HEK293 (cell line): ENCODE measurements around the gene CASKIN2.
A peak's percentile ranks its signal among the peaks of the same experiment; 100 is the strongest.

Source experiments
- FEZF1 ChIP-seq: fragments of 450-650 bp; formaldehyde crosslinking; IDR thresholded peaks from 2 replicates; pipeline ENCODE4 v1.5.1; 2016; ENCODE audit warnings: missing biosample characterization, missing genetic modification characterization
- HOXD13 ChIP-seq: sonication (generic); formaldehyde crosslinking; IDR thresholded peaks from 2 replicates; pipeline ENCODE4 v1.8.0; 2022; ENCODE audit warnings: missing genetic modification reagents, borderline replicate concordance
- KLF7 ChIP-seq: fragments of 450-650 bp; formaldehyde crosslinking; IDR thresholded peaks from 2 replicates; pipeline ENCODE4 v1.5.1; 2016; ENCODE audit warnings: missing biosample characterization, missing genetic modification characterization, borderline replicate concordance
- SCRT2 ChIP-seq: fragments of 450-650 bp; formaldehyde crosslinking; IDR thresholded peaks from 2 replicates; pipeline ENCODE4 v1.5.1; 2016; ENCODE audit warnings: missing biosample characterization, missing genetic modification characterization
- SETDB1 ChIP-seq: IDR thresholded peaks from one replicate; pipeline ENCODE4 v1.6.1; 2017; ENCODE audit warnings: mild to moderate bottlenecking, low read length, moderate library complexity, mixed read lengths; ENCODE audit not compliant: insufficient read length
- SP2 ChIP-seq: fragments of 450-650 bp; formaldehyde crosslinking; IDR thresholded peaks from 2 replicates; pipeline ENCODE4 v1.5.1; 2016; ENCODE audit warnings: missing biosample characterization, missing genetic modification characterization
- ZEB2 ChIP-seq: fragments of 450-650 bp; formaldehyde crosslinking; IDR thresholded peaks from 2 replicates; pipeline ENCODE4 v1.5.1; 2016; ENCODE audit warnings: missing biosample characterization, missing genetic modification characterization
- ZFP3 ChIP-seq: fragments of 450-650 bp; formaldehyde crosslinking; IDR thresholded peaks from 2 replicates; pipeline ENCODE4 v1.5.1; 2016; ENCODE audit warnings: low read depth, missing biosample characterization, missing genetic modification characterization
- ZFP37 ChIP-seq: fragments of 450-650 bp; formaldehyde crosslinking; IDR thresholded peaks from 2 replicates; pipeline ENCODE4 v1.5.1; 2016; ENCODE audit warnings: missing biosample characterization, missing genetic modification characterization
- ZFP69B ChIP-seq: fragments of 450-650 bp; formaldehyde crosslinking; IDR thresholded peaks from 2 replicates; pipeline ENCODE4 v1.5.1; 2016; ENCODE audit warnings: missing biosample characterization, missing genetic modification characterization
- ZNF140 ChIP-seq: fragments of 450-650 bp; formaldehyde crosslinking; IDR thresholded peaks from 2 replicates; pipeline ENCODE4 v1.5.1; 2016; ENCODE audit warnings: missing biosample characterization, missing genetic modification characterization
- ZNF16 ChIP-seq: fragments of 450-650 bp; formaldehyde crosslinking; IDR thresholded peaks from 2 replicates; pipeline ENCODE4 v1.5.1; 2016; ENCODE audit warnings: low read depth, missing biosample characterization, missing genetic modification characterization
- ZNF175 ChIP-seq: fragments of 450-650 bp; formaldehyde crosslinking; IDR thresholded peaks from 2 replicates; pipeline ENCODE4 v1.5.1; 2016; ENCODE audit warnings: missing biosample characterization, missing genetic modification characterization
- ZNF19 ChIP-seq: fragments of 450-650 bp; formaldehyde crosslinking; IDR thresholded peaks from 2 replicates; pipeline ENCODE4; 2016; ENCODE audit warnings: missing biosample characterization, missing genetic modification characterization, low read depth
- ZNF214 ChIP-seq: fragments of 450-650 bp; formaldehyde crosslinking; IDR thresholded peaks from 2 replicates; pipeline ENCODE4 v1.5.1; 2017; ENCODE audit warnings: missing biosample characterization, mild to moderate bottlenecking, missing genetic modification characterization, borderline replicate concordance
- ZNF23 ChIP-seq: fragments of 450-650 bp; formaldehyde crosslinking; IDR thresholded peaks from 2 replicates; pipeline ENCODE4 v1.5.1; 2016; ENCODE audit warnings: missing biosample characterization, missing genetic modification characterization, borderline replicate concordance
- ZNF311 ChIP-seq: fragments of 450-650 bp; formaldehyde crosslinking; IDR thresholded peaks from 2 replicates; pipeline ENCODE4 v1.5.1; 2017; ENCODE audit warnings: missing biosample characterization, missing genetic modification characterization, borderline replicate concordance
- ZNF48 ChIP-seq: fragments of 450-650 bp; formaldehyde crosslinking; IDR thresholded peaks from 2 replicates; pipeline ENCODE4 v1.5.1; 2016; ENCODE audit warnings: missing biosample characterization, missing genetic modification characterization
- ZNF529 ChIP-seq: fragments of 450-650 bp; formaldehyde crosslinking; IDR thresholded peaks from 2 replicates; pipeline ENCODE4 v1.5.1; 2017; ENCODE audit warnings: missing genetic modification characterization, missing biosample characterization; ENCODE audit not compliant: insufficient replicate concordance
- ZNF530 ChIP-seq: fragments of 450-650 bp; formaldehyde crosslinking; IDR thresholded peaks from 2 replicates; pipeline ENCODE4 v1.5.1; 2016; ENCODE audit warnings: low read depth, missing biosample characterization, missing genetic modification characterization
- ZNF585B ChIP-seq: fragments of 450-650 bp; formaldehyde crosslinking; IDR thresholded peaks from 2 replicates; pipeline ENCODE4 v1.5.1; 2016; ENCODE audit warnings: missing biosample characterization, missing genetic modification characterization
- ZNF600 ChIP-seq: fragments of 450-650 bp; formaldehyde crosslinking; IDR thresholded peaks from 2 replicates; pipeline ENCODE4 v1.5.1; 2016; ENCODE audit warnings: missing biosample characterization, missing genetic modification characterization
- ZNF610 ChIP-seq: fragments of 450-650 bp; formaldehyde crosslinking; IDR thresholded peaks from 2 replicates; pipeline ENCODE4 v1.5.1; 2016; ENCODE audit warnings: missing biosample characterization, missing genetic modification characterization, borderline replicate concordance
- ZNF658 ChIP-seq: fragments of 450-650 bp; formaldehyde crosslinking; IDR thresholded peaks from 2 replicates; pipeline ENCODE4; 2016; ENCODE audit warnings: missing biosample characterization, missing genetic modification characterization
- ZNF664 ChIP-seq: fragments of 450-650 bp; formaldehyde crosslinking; IDR thresholded peaks from 2 replicates; pipeline ENCODE4 v1.5.1; 2016; ENCODE audit warnings: missing biosample characterization, missing genetic modification characterization
- ZNF670 ChIP-seq: fragments of 450-650 bp; formaldehyde crosslinking; IDR thresholded peaks from 2 replicates; pipeline ENCODE4 v1.5.1; 2016; ENCODE audit warnings: missing biosample characterization, missing genetic modification characterization, low read depth
- ZNF843 ChIP-seq: fragments of 450-650 bp; formaldehyde crosslinking; IDR thresholded peaks from 2 replicates; pipeline ENCODE4 v1.5.1; 2016; ENCODE audit warnings: missing biosample characterization, missing genetic modification characterization
- TF ChIP-seq, protein P1 (sequence below): fragments of 450-650 bp; formaldehyde crosslinking; IDR thresholded peaks from 2 replicates; pipeline ENCODE4; 2016; ENCODE audit warnings: missing biosample characterization, missing genetic modification characterization
- TF ChIP-seq, protein P2 (sequence below): fragments of 450-650 bp; formaldehyde crosslinking; IDR thresholded peaks from 2 replicates; pipeline ENCODE4 v1.5.1; 2016; ENCODE audit warnings: missing biosample characterization, missing genetic modification characterization
- TF ChIP-seq, protein P3 (sequence below): fragments of 450-650 bp; formaldehyde crosslinking; IDR thresholded peaks from 2 replicates; pipeline ENCODE4 v1.5.0; 2017; ENCODE audit warnings: missing biosample characterization, missing genetic modification characterization, borderline replicate concordance
- TF ChIP-seq, protein P4 (sequence below): fragments of 450-650 bp; formaldehyde crosslinking; IDR thresholded peaks from 2 replicates; pipeline ENCODE4 v1.5.1; 2016; ENCODE audit warnings: missing biosample characterization, missing genetic modification characterization

Gene CASKIN2

DNA sequence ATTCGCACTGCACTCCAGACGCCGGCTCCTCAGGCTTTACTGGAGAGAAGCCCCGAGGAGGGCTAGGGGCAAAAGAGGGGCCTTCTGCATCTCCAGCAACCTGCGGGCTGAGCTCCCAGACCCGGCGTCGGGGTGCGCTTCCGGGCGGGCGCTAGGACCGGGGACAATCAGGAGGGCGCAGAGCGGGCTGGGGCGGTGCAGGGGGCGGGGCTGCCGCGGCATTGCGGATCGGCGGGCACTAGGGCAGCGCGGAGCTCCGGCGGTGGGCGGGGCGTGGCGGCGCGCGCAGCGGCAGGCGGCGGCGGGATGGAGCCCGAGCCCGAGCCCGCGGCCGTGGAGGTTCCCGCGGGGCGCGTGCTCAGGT is 900 bp upstream of the CASKIN2 start, which contains the start of gene TSEN54 (continued):
- TF ChIP-seq FEZF1 (tag by site-specific recombination) (no peak), ZNF214 (no peak), ZEB2 (tag by site-specific recombination) (peak; percentile 12), ZNF529 (tag by site-specific recombination) (no peak), ZNF610 (tag by site-specific recombination) (no peak), ZFP3 (no peak), ZNF530 (tag by site-specific recombination) (no peak), HOXD13 (no peak), ZNF311 (tag by site-specific recombination) (no peak), ZNF658 (tag by site-specific recombination) (no peak), SETDB1 (no peak), SCRT2 (tag by site-specific recombination) (no peak), ZFP37 (tag by site-specific recombination) (no peak), ZNF585B (tag by site-specific recombination) (0 out of 2 replicates have a peak, but pooled peaks have one; percentile 3), ZNF23 (tag by site-specific recombination) (no peak), KLF7 (tag by site-specific recombination) (no peak), ZNF16 (no peak), ZNF48 (tag by site-specific recombination) (no peak), SP2 (peak; percentile 74), ZNF19 (tag by site-specific recombination) (no peak), ZNF175 (tag by site-specific recombination) (no peak), ZNF600 (tag by site-specific recombination) (no peak), ZNF664 (tag by site-specific recombination) (no peak), ZNF140 (tag by site-specific recombination) (no peak), ZNF670 (tag by site-specific recombination) (no peak), ZFP69B (no peak), ZNF843 (tag by site-specific recombination) (no peak)
- TF ChIP-seq, protein P1, sequence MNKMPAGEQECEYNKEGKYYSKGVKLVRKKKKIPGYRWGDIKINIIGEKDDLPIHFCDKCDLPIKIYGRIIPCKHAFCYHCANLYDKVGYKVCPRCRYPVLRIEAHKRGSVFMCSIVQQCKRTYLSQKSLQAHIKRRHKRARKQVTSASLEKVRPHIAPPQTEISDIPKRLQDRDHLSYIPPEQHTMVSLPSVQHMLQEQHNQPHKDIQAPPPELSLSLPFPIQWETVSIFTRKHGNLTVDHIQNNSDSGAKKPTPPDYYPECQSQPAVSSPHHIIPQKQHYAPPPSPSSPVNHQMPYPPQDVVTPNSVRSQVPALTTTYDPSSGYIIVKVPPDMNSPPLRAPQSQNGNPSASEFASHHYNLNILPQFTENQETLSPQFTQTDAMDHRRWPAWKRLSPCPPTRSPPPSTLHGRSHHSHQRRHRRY (tag by site-specific recombination): no peak
- TF ChIP-seq, protein P2, sequence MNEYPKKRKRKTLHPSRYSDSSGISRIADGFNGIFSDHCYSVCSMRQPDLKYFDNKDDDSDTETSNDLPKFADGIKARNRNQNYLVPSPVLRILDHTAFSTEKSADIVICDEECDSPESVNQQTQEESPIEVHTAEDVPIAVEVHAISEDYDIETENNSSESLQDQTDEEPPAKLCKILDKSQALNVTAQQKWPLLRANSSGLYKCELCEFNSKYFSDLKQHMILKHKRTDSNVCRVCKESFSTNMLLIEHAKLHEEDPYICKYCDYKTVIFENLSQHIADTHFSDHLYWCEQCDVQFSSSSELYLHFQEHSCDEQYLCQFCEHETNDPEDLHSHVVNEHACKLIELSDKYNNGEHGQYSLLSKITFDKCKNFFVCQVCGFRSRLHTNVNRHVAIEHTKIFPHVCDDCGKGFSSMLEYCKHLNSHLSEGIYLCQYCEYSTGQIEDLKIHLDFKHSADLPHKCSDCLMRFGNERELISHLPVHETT (tag by site-specific recombination): peak; percentile 46
- TF ChIP-seq, protein P3, sequence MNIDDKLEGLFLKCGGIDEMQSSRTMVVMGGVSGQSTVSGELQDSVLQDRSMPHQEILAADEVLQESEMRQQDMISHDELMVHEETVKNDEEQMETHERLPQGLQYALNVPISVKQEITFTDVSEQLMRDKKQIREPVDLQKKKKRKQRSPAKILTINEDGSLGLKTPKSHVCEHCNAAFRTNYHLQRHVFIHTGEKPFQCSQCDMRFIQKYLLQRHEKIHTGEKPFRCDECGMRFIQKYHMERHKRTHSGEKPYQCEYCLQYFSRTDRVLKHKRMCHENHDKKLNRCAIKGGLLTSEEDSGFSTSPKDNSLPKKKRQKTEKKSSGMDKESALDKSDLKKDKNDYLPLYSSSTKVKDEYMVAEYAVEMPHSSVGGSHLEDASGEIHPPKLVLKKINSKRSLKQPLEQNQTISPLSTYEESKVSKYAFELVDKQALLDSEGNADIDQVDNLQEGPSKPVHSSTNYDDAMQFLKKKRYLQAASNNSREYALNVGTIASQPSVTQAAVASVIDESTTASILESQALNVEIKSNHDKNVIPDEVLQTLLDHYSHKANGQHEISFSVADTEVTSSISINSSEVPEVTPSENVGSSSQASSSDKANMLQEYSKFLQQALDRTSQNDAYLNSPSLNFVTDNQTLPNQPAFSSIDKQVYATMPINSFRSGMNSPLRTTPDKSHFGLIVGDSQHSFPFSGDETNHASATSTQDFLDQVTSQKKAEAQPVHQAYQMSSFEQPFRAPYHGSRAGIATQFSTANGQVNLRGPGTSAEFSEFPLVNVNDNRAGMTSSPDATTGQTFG (tag by site-specific recombination): no peak
- TF ChIP-seq, protein P4, sequence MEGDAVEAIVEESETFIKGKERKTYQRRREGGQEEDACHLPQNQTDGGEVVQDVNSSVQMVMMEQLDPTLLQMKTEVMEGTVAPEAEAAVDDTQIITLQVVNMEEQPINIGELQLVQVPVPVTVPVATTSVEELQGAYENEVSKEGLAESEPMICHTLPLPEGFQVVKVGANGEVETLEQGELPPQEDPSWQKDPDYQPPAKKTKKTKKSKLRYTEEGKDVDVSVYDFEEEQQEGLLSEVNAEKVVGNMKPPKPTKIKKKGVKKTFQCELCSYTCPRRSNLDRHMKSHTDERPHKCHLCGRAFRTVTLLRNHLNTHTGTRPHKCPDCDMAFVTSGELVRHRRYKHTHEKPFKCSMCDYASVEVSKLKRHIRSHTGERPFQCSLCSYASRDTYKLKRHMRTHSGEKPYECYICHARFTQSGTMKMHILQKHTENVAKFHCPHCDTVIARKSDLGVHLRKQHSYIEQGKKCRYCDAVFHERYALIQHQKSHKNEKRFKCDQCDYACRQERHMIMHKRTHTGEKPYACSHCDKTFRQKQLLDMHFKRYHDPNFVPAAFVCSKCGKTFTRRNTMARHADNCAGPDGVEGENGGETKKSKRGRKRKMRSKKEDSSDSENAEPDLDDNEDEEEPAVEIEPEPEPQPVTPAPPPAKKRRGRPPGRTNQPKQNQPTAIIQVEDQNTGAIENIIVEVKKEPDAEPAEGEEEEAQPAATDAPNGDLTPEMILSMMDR: no peak
